Measurements from ENCODE around the gene TEAD2. TPM values are rescaled to one million over a fixed set of nuclear protein-coding genes. Genes with fewer than 3 reads are reported as not detected.

Gene TEAD2
- polyA plus RNA-seq, 1 donor from 2014 or later, result 1.0 TPM

GRCh38 chr19:49387936-49388372, 25.7 kb upstream of the TEAD2 start, which contains the start of gene KASH5:
Gene KASH5 (plus strand): TSS chr19:49388249. CDS start chr19:49390884, 2,635 bp downstream.
- no peaks in the 10 kb centered on the region for H4K20me1 ChIP-seq (ENCODE audit: insufficient read depth)

GRCh38 chr19:49383599-49383998, 21.4 kb upstream of the TEAD2 start:
- H3K27me3 ChIP-seq (ENCODE audit: insufficient read depth, low read depth, low read length), result no peaks in the 10 kb centered on the region
- H3K9ac ChIP-seq (ENCODE audit: low read length), result no peak overlapping the region
- H3K4me2 ChIP-seq (ENCODE audit: low read length), result no peak overlapping the region
- no peaks in the 10 kb centered on the region for H3K9me2 ChIP-seq (ENCODE audit: insufficient read depth, low read length)
- H3K79me2 ChIP-seq (replicated peaks; ENCODE audit: insufficient read depth, low read length), result no peaks in the 10 kb centered on the region
- H4K20me1 ChIP-seq (ENCODE audit: insufficient read depth), result no peaks in the 10 kb centered on the region
- no peaks in the 10 kb centered on the region for H3K9me3 ChIP-seq (ENCODE audit: low read length)
- H3K27ac ChIP-seq (ENCODE audit: low read length), result no peak overlapping the region
- no peak overlapping the region for H3K4me3 ChIP-seq (ENCODE audit: low read length)
- H3F3A ChIP-seq (ENCODE audit: insufficient read depth, low read length, poor library complexity, severe bottlenecking), result no peaks in the 10 kb centered on the region
- H3K36me3 ChIP-seq (ENCODE audit: insufficient read depth, low read length), result no peaks in the 10 kb centered on the region
- H2AFZ ChIP-seq (ENCODE audit: low read depth, low read length), result no peak overlapping the region
- TF ChIP-seq EP300 (conservative IDR thresholded peaks at IDR 0.05; ENCODE audit: poor library complexity, severe bottlenecking) (no peak), MXI1 (conservative IDR thresholded peaks at IDR 0.05; ENCODE audit: poor library complexity, severe bottlenecking) (no peak), REST (IDR thresholded peaks at IDR 0.05; ENCODE audit: borderline replicate concordance) (no peak), RAD21 (conservative IDR thresholded peaks at IDR 0.05) (no peak), SMC3 (conservative IDR thresholded peaks at IDR 0.05; ENCODE audit: poor library complexity) (no peak), POLR2AphosphoS5 (IDR thresholded peaks at IDR 0.05) (no peak), TAF1 (IDR thresholded peaks at IDR 0.05; ENCODE audit: low read depth) (no peak), EZH2 (IDR thresholded peaks at IDR 0.05; ENCODE audit: borderline replicate concordance, insufficient read depth, low read length, poor library complexity, severe bottlenecking) (no peak)

More at GRCh38 chr19:49387936-49388372, 25.7 kb upstream of the TEAD2 start, which contains the start of gene KASH5:
- Histone ChIP-seq H3K9ac (ENCODE audit: low read length) (no peak within 1 kb of the TSS), H3F3A (ENCODE audit: insufficient read depth, low read length, poor library complexity, severe bottlenecking) (no peaks in the 10 kb centered on the region), H3K27me3 (ENCODE audit: insufficient read depth, low read depth, low read length) (no peaks in the 10 kb centered on the region), H3K36me3 (ENCODE audit: insufficient read depth, low read length) (no peaks in the 10 kb centered on the region), H3K4me3 (ENCODE audit: low read length) (no peak within 1 kb of the TSS), H3K79me2 (replicated peaks; ENCODE audit: insufficient read depth, low read length) (no peaks in the 10 kb centered on the region), H3K9me2 (ENCODE audit: insufficient read depth, low read length) (no peaks in the 10 kb centered on the region), H3K9me3 (ENCODE audit: low read length) (no peaks in the 10 kb centered on the region), H3K4me2 (ENCODE audit: low read length) (no peak within 1 kb of the TSS), H3K27ac (ENCODE audit: low read length) (no peak within 1 kb of the TSS), H2AFZ (ENCODE audit: low read depth, low read length) (no peak within 1 kb of the TSS)
- TF ChIP-seq RAD21 (conservative IDR thresholded peaks at IDR 0.05) (no peak), TAF1 (IDR thresholded peaks at IDR 0.05; ENCODE audit: low read depth) (no peak), POLR2AphosphoS5 (IDR thresholded peaks at IDR 0.05) (no peak), REST (IDR thresholded peaks at IDR 0.05; ENCODE audit: borderline replicate concordance) (no peak), EP300 (conservative IDR thresholded peaks at IDR 0.05; ENCODE audit: poor library complexity, severe bottlenecking) (no peak), EZH2 (IDR thresholded peaks at IDR 0.05; ENCODE audit: borderline replicate concordance, insufficient read depth, low read length, poor library complexity, severe bottlenecking) (no peak), SMC3 (conservative IDR thresholded peaks at IDR 0.05; ENCODE audit: poor library complexity) (no peak), MXI1 (conservative IDR thresholded peaks at IDR 0.05; ENCODE audit: poor library complexity, severe bottlenecking) (no peak)
- TF ChIP-seq, protein P1, sequence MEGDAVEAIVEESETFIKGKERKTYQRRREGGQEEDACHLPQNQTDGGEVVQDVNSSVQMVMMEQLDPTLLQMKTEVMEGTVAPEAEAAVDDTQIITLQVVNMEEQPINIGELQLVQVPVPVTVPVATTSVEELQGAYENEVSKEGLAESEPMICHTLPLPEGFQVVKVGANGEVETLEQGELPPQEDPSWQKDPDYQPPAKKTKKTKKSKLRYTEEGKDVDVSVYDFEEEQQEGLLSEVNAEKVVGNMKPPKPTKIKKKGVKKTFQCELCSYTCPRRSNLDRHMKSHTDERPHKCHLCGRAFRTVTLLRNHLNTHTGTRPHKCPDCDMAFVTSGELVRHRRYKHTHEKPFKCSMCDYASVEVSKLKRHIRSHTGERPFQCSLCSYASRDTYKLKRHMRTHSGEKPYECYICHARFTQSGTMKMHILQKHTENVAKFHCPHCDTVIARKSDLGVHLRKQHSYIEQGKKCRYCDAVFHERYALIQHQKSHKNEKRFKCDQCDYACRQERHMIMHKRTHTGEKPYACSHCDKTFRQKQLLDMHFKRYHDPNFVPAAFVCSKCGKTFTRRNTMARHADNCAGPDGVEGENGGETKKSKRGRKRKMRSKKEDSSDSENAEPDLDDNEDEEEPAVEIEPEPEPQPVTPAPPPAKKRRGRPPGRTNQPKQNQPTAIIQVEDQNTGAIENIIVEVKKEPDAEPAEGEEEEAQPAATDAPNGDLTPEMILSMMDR (IDR thresholded peaks at IDR 0.05; ENCODE audit: poor library complexity, severe bottlenecking), result no peak

Measured in neural cell (in vitro differentiated cells).